RWPE1 (cell line): Measurements from ENCODE around the gene ANGEL1.
A peak's percentile ranks its signal among the peaks of the same experiment; 100 is the strongest.

Experiments used
- CTCF ChIA-PET: fragments of 350-600 bp; sonication (Branson Sonifier 250); formaldehyde crosslinking; extraction: SDS; loops from one replicate; lab custom pipeline; 2021; lab: Yijun Ruan, JAX
- POLR2A ChIA-PET: fragments of 400-600 bp; formaldehyde crosslinking; extraction: SDS; loops from one replicate; lab custom pipeline; 2020; ENCODE audit warnings: antibody characterized with exemption; ENCODE audit not compliant: low non-redundant PET; lab: Yijun Ruan, JAX
- DNase-seq: peaks from one replicate; pipeline ENCODE4 v3.0.0; 2012; ENCODE audit warnings: low spot score
- H3K27ac ChIP-seq: fragments of 450-650 bp; 2 replicates; pipeline ENCODE4 v1.5.1; 2017
- TF ChIP-seq, protein P1 (sequence below): fragments of 450-650 bp; conservative IDR thresholded peaks from 2 replicates; pipeline ENCODE4 v1.5.1; 2017; ENCODE audit warnings: low read depth, mild to moderate bottlenecking

The ANGEL1 gene

GRCh38 chr14:76782115-76782884, 30.4 kb downstream of the ANGEL1 start:
- CTCF ChIA-PET: interaction anchor here (0.6 to 0.8 kb wide), 2 partner anchors 72 to 286 kb away, joined by 4 read pairs; no protein-coding TSS in a partner anchor

DNA sequence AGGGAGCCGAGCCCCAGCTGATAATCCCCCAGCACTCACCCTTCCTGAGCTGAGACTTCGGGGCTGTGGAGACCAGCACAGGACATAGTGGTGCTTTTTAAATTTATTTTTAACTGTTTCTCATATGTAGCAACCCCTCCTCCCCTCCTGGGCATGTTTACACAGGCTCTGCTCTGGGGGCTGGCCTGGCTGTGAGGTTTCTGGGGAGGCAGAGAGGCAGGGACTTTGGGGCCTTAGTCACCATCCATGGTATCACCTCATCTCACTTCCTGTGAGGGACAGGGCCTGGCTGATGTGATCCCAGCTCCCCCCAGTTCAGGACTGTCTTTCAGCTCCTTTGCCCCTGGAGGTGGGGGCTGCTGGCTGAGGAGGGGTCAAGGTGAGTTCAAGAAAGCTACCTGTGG, 31.0 kb downstream of the ANGEL1 start:
- POLR2A ChIA-PET: no interaction called here
- DNase-seq: no peak
- TF ChIP-seq, protein P1, sequence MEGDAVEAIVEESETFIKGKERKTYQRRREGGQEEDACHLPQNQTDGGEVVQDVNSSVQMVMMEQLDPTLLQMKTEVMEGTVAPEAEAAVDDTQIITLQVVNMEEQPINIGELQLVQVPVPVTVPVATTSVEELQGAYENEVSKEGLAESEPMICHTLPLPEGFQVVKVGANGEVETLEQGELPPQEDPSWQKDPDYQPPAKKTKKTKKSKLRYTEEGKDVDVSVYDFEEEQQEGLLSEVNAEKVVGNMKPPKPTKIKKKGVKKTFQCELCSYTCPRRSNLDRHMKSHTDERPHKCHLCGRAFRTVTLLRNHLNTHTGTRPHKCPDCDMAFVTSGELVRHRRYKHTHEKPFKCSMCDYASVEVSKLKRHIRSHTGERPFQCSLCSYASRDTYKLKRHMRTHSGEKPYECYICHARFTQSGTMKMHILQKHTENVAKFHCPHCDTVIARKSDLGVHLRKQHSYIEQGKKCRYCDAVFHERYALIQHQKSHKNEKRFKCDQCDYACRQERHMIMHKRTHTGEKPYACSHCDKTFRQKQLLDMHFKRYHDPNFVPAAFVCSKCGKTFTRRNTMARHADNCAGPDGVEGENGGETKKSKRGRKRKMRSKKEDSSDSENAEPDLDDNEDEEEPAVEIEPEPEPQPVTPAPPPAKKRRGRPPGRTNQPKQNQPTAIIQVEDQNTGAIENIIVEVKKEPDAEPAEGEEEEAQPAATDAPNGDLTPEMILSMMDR: no peak
- peak overlapping the region; percentile 34 for H3K27ac ChIP-seq
- CTCF ChIA-PET: no interaction called here

More at GRCh38 chr14:76782115-76782884, 30.4 kb downstream of the ANGEL1 start:
- no peak for DNase-seq
- H3K27ac ChIP-seq: peak overlapping the region; percentile 34
- POLR2A ChIA-PET: no interaction called here
- TF ChIP-seq, protein P1: no peak

DNA sequence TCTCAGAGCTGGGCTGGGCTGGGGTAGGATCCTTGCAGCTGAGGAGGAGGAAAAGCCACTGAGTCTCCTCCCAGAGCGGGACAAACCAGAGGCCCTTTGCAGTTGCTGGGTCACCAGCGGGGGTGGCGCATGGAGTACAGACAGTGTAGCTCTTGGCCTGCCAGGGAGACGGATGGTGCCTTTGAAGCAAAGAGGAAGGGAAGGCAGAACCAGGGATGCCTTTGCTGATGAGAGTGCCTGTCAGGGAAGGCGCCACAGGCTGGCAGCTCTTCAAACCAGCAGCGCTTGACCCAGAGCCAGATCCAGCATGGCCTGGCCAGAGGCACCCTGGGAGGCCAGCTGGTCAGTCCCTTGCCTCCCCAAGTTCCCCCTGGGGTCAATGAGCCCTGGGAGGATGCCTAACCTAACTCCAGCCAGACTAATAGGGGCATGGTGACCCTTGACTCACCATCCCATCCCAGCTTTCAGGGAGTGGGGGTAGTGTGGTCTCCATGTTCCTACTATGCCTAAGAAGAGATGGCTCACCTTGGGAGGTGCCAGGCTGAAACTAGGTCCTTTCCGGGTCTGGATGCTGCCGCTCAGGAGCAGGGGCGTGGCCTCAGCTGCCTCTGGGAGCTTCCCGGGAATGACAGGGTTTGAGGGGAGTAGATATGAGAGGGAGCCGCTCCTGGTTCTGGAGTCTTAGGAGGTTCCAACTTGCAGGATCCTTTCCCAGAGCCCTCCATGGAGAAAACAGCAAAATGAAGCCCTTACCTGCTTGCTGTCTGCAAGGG, 31.6 kb downstream of the ANGEL1 start:
- TF ChIP-seq, protein P1: no peak
- ChIA-PET CTCF (interaction anchor here (1.5 kb wide), 1 partner anchor 71 kb away, joined by 6 read pairs; no protein-coding TSS in a partner anchor), POLR2A (no interaction called here)
- peak overlapping the region; percentile 34 for H3K27ac ChIP-seq
- no peak for DNase-seq

- TF ChIP-seq, protein P1: no peak
- no peak overlapping the region for H3K27ac ChIP-seq
- POLR2A ChIA-PET: no interaction called here
- no peak for DNase-seq
- CTCF ChIA-PET: interaction anchor here (1.5 kb wide), 1 partner anchor 70 kb away, joined by 6 read pairs; no protein-coding TSS in a partner anchor
These were observed 32.3 kb downstream of the ANGEL1 start for GRCh38 chr14:76780360-76780759.

DNA sequence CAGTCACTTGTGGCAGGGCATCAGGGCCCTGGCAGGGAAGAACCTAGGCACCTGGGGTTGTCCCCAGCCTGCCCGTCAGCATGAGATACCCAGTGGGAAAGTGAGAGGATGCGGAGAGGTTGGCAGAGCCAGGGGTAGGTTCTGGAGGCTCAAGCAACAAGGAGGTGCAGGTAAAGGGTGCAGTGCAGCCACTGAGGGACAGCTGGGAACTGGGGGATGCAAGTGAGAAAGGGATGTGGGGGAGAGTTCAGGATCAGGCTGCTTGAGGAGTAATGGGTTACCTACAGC, 32.7 kb downstream of the ANGEL1 start:
- no peak for DNase-seq
- ChIA-PET POLR2A (no interaction called here), CTCF (interaction anchor here (1.5 kb wide), 1 partner anchor 70 kb away, joined by 6 read pairs; no protein-coding TSS in a partner anchor)
- TF ChIP-seq, protein P1: no peak
- no peak overlapping the region for H3K27ac ChIP-seq

- ChIA-PET CTCF (interaction anchor here (1.5 kb wide), 1 partner anchor 69 kb away, joined by 6 read pairs; no protein-coding TSS in a partner anchor), POLR2A (no interaction called here)
- no peak overlapping the region for H3K27ac ChIP-seq
- no peak for DNase-seq
- TF ChIP-seq, protein P1: no peak
These were observed 33.2 kb downstream of the ANGEL1 start for GRCh38 chr14:76779221-76780057.
